ENCODE results near the gene RYR1.
A peak's percentile ranks its signal among the peaks of the same experiment; 100 is the strongest.
"Not testable (repeated sequence)": the region's sequence is repeated elsewhere in the genome, so short reads cannot be mapped to it uniquely, and the experiment has no call there.

Gene RYR1

GRCh38 chr19:38475176-38475575 lies 41.7 kb downstream of the RYR1 start:
- no peak for DNase-seq
- intact Hi-C loops (cut with DNase I), result no loop called here

GRCh38 chr19:38478273-38478971 lies 44.9 kb downstream of the RYR1 start:
- intact Hi-C loops (cut with DNase I), result no loop called here
- no peak for DNase-seq

GRCh38 chr19:38482496-38482895 lies 49.0 kb downstream of the RYR1 start:
- no peak for DNase-seq
- intact Hi-C loops (cut with DNase I), result no loop called here

- no peak for DNase-seq
- intact Hi-C loops (cut with DNase I), result no loop called here
Measured at GRCh38 chr19:38483016-38483630, 49.6 kb downstream of the RYR1 start.

- intact Hi-C loops (cut with DNase I), result no loop called here
- no peak for DNase-seq
Measured at GRCh38 chr19:38484747-38485146, 51.3 kb downstream of the RYR1 start.

- DNase-seq, result no peak
- intact Hi-C loops (cut with DNase I), result no loop called here
Measured at GRCh38 chr19:38485541-38486285, 52.2 kb downstream of the RYR1 start.

- intact Hi-C loops (cut with DNase I), result no loop called here
- DNase-seq, result no peak
Measured at GRCh38 chr19:38486731-38487336, 53.3 kb downstream of the RYR1 start.

GRCh38 chr19:38488096-38488495 lies 54.6 kb downstream of the RYR1 start:
- intact Hi-C loops (cut with DNase I), result no loop called here
- DNase-seq, result no peak

- intact Hi-C loops (cut with DNase I), result no loop called here
Measured at GRCh38 chr19:38488776-38489481, 55.4 kb downstream of the RYR1 start.

GRCh38 chr19:38490861-38491260 lies 57.4 kb downstream of the RYR1 start:
- intact Hi-C loops (cut with DNase I), result no loop called here
- DNase-seq, result no peak

More at GRCh38 chr19:38488776-38489481, 55.4 kb downstream of the RYR1 start:
- DNase-seq, result no peak

- DNase-seq, result no peak
- intact Hi-C loops (cut with DNase I), result no loop called here
Measured at GRCh38 chr19:38492181-38492813, 58.8 kb downstream of the RYR1 start.

- no peak for DNase-seq
- intact Hi-C loops (cut with DNase I), result no loop called here
Measured at GRCh38 chr19:38494379-38494778, 60.9 kb downstream of the RYR1 start.

- DNase-seq, result not testable (repeated sequence)
Measured at GRCh38 chr19:38495375-38495774, 61.9 kb downstream of the RYR1 start.

GRCh38 chr19:38496116-38496515 lies 62.6 kb downstream of the RYR1 start:
- DNase-seq, result no peak
- intact Hi-C loops (cut with DNase I), result no loop called here

More at GRCh38 chr19:38495375-38495774, 61.9 kb downstream of the RYR1 start:
- intact Hi-C loops (cut with DNase I), result not testable (repeated sequence)

GRCh38 chr19:38496603-38497487 lies 63.4 kb downstream of the RYR1 start:
- peak in 1 of 42 donors; percentile 2 for DNase-seq
- intact Hi-C loops (cut with DNase I), result no loop called here

- intact Hi-C loops (cut with DNase I), result no loop called here
- DNase-seq, result no peak
Measured at GRCh38 chr19:38497907-38498306, 64.4 kb downstream of the RYR1 start.

- DNase-seq, result no peak
- intact Hi-C loops (cut with DNase I), result no loop called here
Measured at GRCh38 chr19:38499532-38499931, 66.0 kb downstream of the RYR1 start.

GRCh38 chr19:38500450-38500849 lies 67.0 kb downstream of the RYR1 start:
- intact Hi-C loops (cut with DNase I), result no loop called here
- no peak for DNase-seq
